GM12878 (cell line): Measurements from ENCODE around the gene ADAMTS16. TPM values are rescaled to one million over a fixed set of nuclear protein-coding genes. Genes with fewer than 3 reads are reported as not detected.

Experiments
- ATAC-seq: fragments of 200-7000 bp; cut with Tn5 transposase; 3 replicates; pipeline ENCODE4 v1.9.1; 2020; ENCODE audit warnings: mild to moderate bottlenecking, moderate library complexity
- BruUV-seq: library from RNA; stranded (reverse); fragments of 400-500 nt; replicated peaks from 2 replicates; lab custom pipeline; 2021; lab: Mats Ljungman, UMichigan
- CTCF ChIA-PET: fragments of 300-600 bp; sonication (Branson Sonifier 250); formaldehyde crosslinking; extraction: SDS; loops from one replicate; lab custom pipeline; 2021; ENCODE audit warnings: inconsistent platforms; lab: Yijun Ruan, JAX
- POLR2A ChIA-PET: fragments of 350-600 bp; formaldehyde crosslinking; extraction: SDS; loops from one replicate; lab custom pipeline; 2021; ENCODE audit warnings: inconsistent platforms; lab: Charles Lee
- RAD21 ChIA-PET: fragments of 300-600 bp; sonication (Branson Sonifier 250); formaldehyde crosslinking; loops from one replicate; lab custom pipeline; 2023; ENCODE audit warnings: antibody characterized with exemption; ENCODE audit not compliant: unreplicated experiment; lab: Charles Lee
- SMC1A ChIA-PET: fragments of 300-600 bp; sonication (Branson Sonifier 250); formaldehyde crosslinking; loops from one replicate; lab custom pipeline; 2023; ENCODE audit not compliant: unreplicated experiment, uncharacterized antibody; lab: Charles Lee
- DNase-seq: peaks from one replicate; pipeline ENCODE4 v3.0.0-alpha.2; 2011; ENCODE audit warnings: low read depth, low spot score
- FAIRE-seq: peaks from 3 replicates; lab custom pipeline; 2011; peaks lifted over from hg19 to GRCh38; lab: Jason Lieb, UNC
- H2AFZ ChIP-seq: 2 replicates; pipeline ENCODE4 v1.6.0; 2011; ENCODE audit warnings: low read depth, low read length, control low read depth; ENCODE audit not compliant: control insufficient read depth
- H3K27ac ChIP-seq: 2 replicates; pipeline ENCODE4 v1.5.1; 2011; ENCODE audit warnings: control low read depth; ENCODE audit not compliant: control insufficient read depth, insufficient read depth
- H3K27me3 ChIP-seq, 2 experiments: replicated peaks in 1 of 2; 2 replicates each; pipeline versions ENCODE4 v1.6.0 to v1.6.1; 2011; ENCODE audit warnings: low read length in 1 of 2; ENCODE audit not compliant: control insufficient read depth in 2 of 2, insufficient read depth in 2 of 2
- H3K36me3 ChIP-seq, 2 experiments: 2 replicates each; pipeline ENCODE4 v1.5.1; 2011; ENCODE audit warnings: low read length in 1 of 2; ENCODE audit not compliant: control insufficient read depth in 2 of 2, insufficient read depth in 2 of 2
- H3K4me1 ChIP-seq: 2 replicates; pipeline ENCODE4 v1.6.1; 2011; ENCODE audit warnings: mild to moderate bottlenecking, low read length, moderate library complexity, mixed read lengths; ENCODE audit not compliant: control insufficient read depth, insufficient read depth
- H3K4me2 ChIP-seq: 2 replicates; pipeline ENCODE4 v1.6.0; 2011; ENCODE audit warnings: control low read depth; ENCODE audit not compliant: control insufficient read depth, insufficient read depth
- H3K4me3 ChIP-seq: fragments of 200-600 bp; sonication (generic); 2 replicates; pipeline ENCODE4 v1.5.1; 2016
- H3K79me2 ChIP-seq: 2 replicates; pipeline ENCODE4 v1.6.0; 2011; ENCODE audit warnings: low read length; ENCODE audit not compliant: control insufficient read depth, insufficient read depth
- H3K9ac ChIP-seq: 2 replicates; pipeline ENCODE4 v1.8.0; 2011; ENCODE audit warnings: low read length, control low read depth, mixed read lengths; ENCODE audit not compliant: control insufficient read depth, insufficient read depth
- H3K9me3 ChIP-seq: replicated peaks from 3 replicates; pipeline ENCODE4 v1.5.1; 2011; ENCODE audit warnings: mild to moderate bottlenecking, low read length; ENCODE audit not compliant: control insufficient read depth, insufficient read depth
- H4K20me1 ChIP-seq: 2 replicates; pipeline ENCODE4 v1.6.0; 2011; ENCODE audit not compliant: control insufficient read depth, insufficient read depth
- CBX3 ChIP-seq: fragments of 200-600 bp; sonication (generic); IDR thresholded peaks from 2 replicates; pipeline ENCODE4 v1.6.1; 2016; ENCODE audit warnings: low read depth, borderline replicate concordance
- FOXM1 ChIP-seq: IDR thresholded peaks from 2 replicates; pipeline ENCODE4 v1.6.1; 2012; ENCODE audit warnings: low read depth, mild to moderate bottlenecking, inconsistent platforms, low read length, moderate library complexity
- MYC ChIP-seq: IDR thresholded peaks from 2 replicates; pipeline ENCODE4 v1.6.1; 2011; ENCODE audit warnings: mild to moderate bottlenecking, low read length, moderate library complexity, inconsistent platforms; ENCODE audit not compliant: insufficient read depth, insufficient replicate concordance, insufficient read length, severe bottlenecking
- POLR2AphosphoS2 ChIP-seq: IDR thresholded peaks from 2 replicates; pipeline ENCODE4 v1.6.1; 2011; ENCODE audit warnings: low read depth, mild to moderate bottlenecking, low read length, improper control_type of control experiment, moderate library complexity
- SIN3A ChIP-seq: IDR thresholded peaks from 2 replicates; pipeline ENCODE4 v1.6.1; 2012; ENCODE audit warnings: low read depth, low read length, improper control_type of control experiment
- SIX5 ChIP-seq: IDR thresholded peaks from 2 replicates; pipeline ENCODE4 v1.6.1; 2011; ENCODE audit warnings: mild to moderate bottlenecking, low read depth, low read length, moderate library complexity; ENCODE audit not compliant: severe bottlenecking
- SMAD1 ChIP-seq: fragments of 450-650 bp; IDR thresholded peaks from 2 replicates; pipeline ENCODE4 v1.6.1; 2018; ENCODE audit warnings: mild to moderate bottlenecking, low read depth; ENCODE audit not compliant: partially characterized antibody
- SREBF2 ChIP-seq: IDR thresholded peaks from 2 replicates; pipeline ENCODE4 v1.6.1; 2012; ENCODE audit warnings: mild to moderate bottlenecking, low read length
- SUZ12 ChIP-seq: fragments of 200-600 bp; sonication (generic); IDR thresholded peaks from one replicate; pipeline ENCODE4 v1.6.1; 2018; ENCODE audit warnings: antibody characterized with exemption, mild to moderate bottlenecking; ENCODE audit not compliant: unreplicated experiment
- ZNF384 ChIP-seq: IDR thresholded peaks from 2 replicates; pipeline ENCODE4 v1.6.1; 2012; ENCODE audit warnings: low read depth, mild to moderate bottlenecking, low read length, improper control_type of control experiment, borderline replicate concordance
- WGBS: methylation state at CpG from one replicate; pipeline ENCODE4 v1.1.6; 2016; ENCODE audit warnings: low lambda C conversion rate; ENCODE audit not compliant: insufficient replicate concordance, insufficient coverage; ENCODE audit errors: missing lambda C conversion rate; 5-methylcytosine and 5-hydroxymethylcytosine counted together
- in situ Hi-C: fragments of 300-500 bp; cut with MboI; formaldehyde crosslinking; loops from 9 replicates; pipeline ENCODE4 v1.14.3; 2018; ENCODE audit warnings: mixed read lengths
- intact Hi-C: fragments of 100-400 bp; cut with micrococcal nuclease; formaldehyde crosslinking; loops from one replicate; pipeline ENCODE4 v1.14.2; 2022; ENCODE audit not compliant: unreplicated experiment
- polyA plus RNA-seq, 11 experiments: library from polyadenylated mRNA; depleted of rRNA in 4 of 11; unstranded in 6 of 11; stranded (reverse) in 5 of 11; fragments of >200 nt; fragmentation: Nextera tagmentation in 4 of 11; fragmentation: Illumina TruSeq in 1 of 11; extraction: Ambion mirVana in 4 of 11; extraction: Trizol in 1 of 11; gene quantifications; 1 replicate in 1 of 11; 2 replicates in 10 of 11; pipeline versions ENCODE4 v1.2.1 to v1.2.3, GENCODE V29; 2011 to 2016; ENCODE audit warnings: inconsistent platforms in 2 of 11, missing spikeins in 2 of 11, low read depth in 1 of 11
- total RNA-seq, 4 experiments: library from RNA; depleted of rRNA in 3 of 4; stranded (reverse); fragments of >200 nt in 3 of 4; fragmentation: Illumina TruSeq in 1 of 4; extraction: Trizol in 1 of 4; gene quantifications; 2 replicates each; pipeline versions ENCODE4 v1.2.1 to v1.2.3, GENCODE V29; 2013 to 2021
- TF ChIP-seq, protein P1 (sequence below): IDR thresholded peaks from 2 replicates; pipeline ENCODE4 v1.6.1; 2011; ENCODE audit warnings: borderline replicate concordance, low read depth, mild to moderate bottlenecking, moderate library complexity, mixed read lengths, low read length; ENCODE audit not compliant: insufficient read depth; ENCODE audit errors: extremely low read length
- TF ChIP-seq, protein P2 (sequence below): IDR thresholded peaks from 2 replicates; pipeline ENCODE4 v1.6.1; 2012; ENCODE audit warnings: improper control_type of control experiment, low read depth, low read length; ENCODE audit not compliant: insufficient replicate concordance
- TF ChIP-seq, protein P3 (sequence below), 3 experiments: IDR thresholded peaks in 2 of 3; conservative IDR thresholded peaks in 1 of 3; 2 replicates each; pipeline ENCODE4 v1.5.1; 2011; ENCODE audit warnings: low read depth in 3 of 3, low read length in 3 of 3, mild to moderate bottlenecking in 3 of 3, control low read depth in 2 of 3, moderate library complexity in 2 of 3, inconsistent platforms in 1 of 3, mixed read lengths in 1 of 3; ENCODE audit not compliant: control insufficient read depth in 2 of 3, insufficient read depth in 1 of 3; ENCODE audit errors: extremely low read depth in 1 of 3
- TF ChIP-seq, protein P4 (sequence below): IDR thresholded peaks from 2 replicates; pipeline ENCODE4 v1.6.1; 2012; ENCODE audit warnings: low read length, inconsistent platforms

The ADAMTS16 gene
- total and polyA plus RNA-seq, 10 of the 15 experiments (the other 5 are each of a cell fraction or from before 2014, with no cell fraction given): 0.04 TPM; not detected in 9

DNA sequence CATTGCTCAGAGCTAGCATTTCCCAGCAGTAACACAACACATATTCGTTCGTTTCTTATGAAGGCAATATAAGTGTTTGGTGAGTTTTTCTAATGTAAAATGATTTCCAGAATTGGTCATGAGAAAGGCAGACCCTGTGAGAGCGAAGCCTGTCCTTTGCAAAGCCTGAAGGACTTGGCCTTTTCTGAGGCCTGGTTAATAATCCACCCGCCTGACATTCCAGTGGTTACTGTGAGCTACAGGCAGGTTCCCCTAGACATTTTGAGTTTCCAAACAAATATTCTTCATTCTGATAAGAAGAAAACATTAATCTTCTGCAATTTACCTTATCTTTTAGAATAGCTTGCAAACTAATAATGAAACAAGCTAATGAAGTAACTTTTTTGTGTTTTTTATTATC, 38.0 kb downstream of the ADAMTS16 start (continued):
- TF ChIP-seq SMAD1: no peak
- TF ChIP-seq, protein P1, sequence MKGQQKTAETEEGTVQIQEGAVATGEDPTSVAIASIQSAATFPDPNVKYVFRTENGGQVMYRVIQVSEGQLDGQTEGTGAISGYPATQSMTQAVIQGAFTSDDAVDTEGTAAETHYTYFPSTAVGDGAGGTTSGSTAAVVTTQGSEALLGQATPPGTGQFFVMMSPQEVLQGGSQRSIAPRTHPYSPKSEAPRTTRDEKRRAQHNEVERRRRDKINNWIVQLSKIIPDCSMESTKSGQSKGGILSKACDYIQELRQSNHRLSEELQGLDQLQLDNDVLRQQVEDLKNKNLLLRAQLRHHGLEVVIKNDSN: no peak
- no peak for TF ChIP-seq SREBF2
- TF ChIP-seq MYC: no peak
- no peak for TF ChIP-seq CBX3
- TF ChIP-seq SIN3A: no peak

DNA sequence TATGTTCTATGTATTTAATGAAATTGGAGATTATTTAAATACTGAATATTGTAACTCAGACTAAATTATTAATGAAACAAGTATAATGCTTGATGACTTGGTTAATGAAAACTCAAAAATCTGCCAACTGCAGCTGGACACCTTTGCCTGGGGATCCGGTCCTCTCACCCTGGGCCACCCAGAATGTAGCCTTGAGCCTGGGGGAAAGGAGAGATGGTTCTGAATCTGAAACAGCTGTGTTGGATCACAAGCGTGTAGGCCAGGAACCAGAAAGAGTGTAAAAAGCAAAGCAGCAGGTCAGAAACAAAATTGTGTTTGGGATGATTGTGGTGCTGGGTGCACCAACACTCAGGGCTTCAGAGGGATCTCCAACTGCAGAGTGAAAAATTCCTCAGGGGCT, 38.5 kb downstream of the ADAMTS16 start:
- no peaks in the 10 kb centered on the region for H3K36me3 ChIP-seq
- H3K9me3 ChIP-seq: no peaks in the 10 kb centered on the region
- BruUV-seq: no TSS peak
- no peak overlapping the region for H3K4me2 ChIP-seq
- WGBS: 48% methylated on average over 2 of the region's 2 CpGs
- FAIRE-seq: no peak
- ChIA-PET RAD21 (no interaction called here), CTCF (no interaction called here), SMC1A (no interaction called here), POLR2A (no interaction called here)
- no peak for DNase-seq
- no peak overlapping the region for H2AFZ ChIP-seq
- in situ Hi-C loops (no loop called here), intact Hi-C loops (no loop called here)
- no peaks in the 10 kb centered on the region for H3K27me3 ChIP-seq
- no peaks in the 10 kb centered on the region for H3K79me2 ChIP-seq
- H3K9ac ChIP-seq: no peak overlapping the region
- no peak overlapping the region for H3K4me3 ChIP-seq
- H3K27ac ChIP-seq: no peak overlapping the region
- ATAC-seq: no peak
- H3K4me1 ChIP-seq: no peaks in the 10 kb centered on the region
- H4K20me1 ChIP-seq: no peaks in the 10 kb centered on the region
- TF ChIP-seq POLR2AphosphoS2: no peak
- no peak for TF ChIP-seq ZNF384
- TF ChIP-seq, protein P2, sequence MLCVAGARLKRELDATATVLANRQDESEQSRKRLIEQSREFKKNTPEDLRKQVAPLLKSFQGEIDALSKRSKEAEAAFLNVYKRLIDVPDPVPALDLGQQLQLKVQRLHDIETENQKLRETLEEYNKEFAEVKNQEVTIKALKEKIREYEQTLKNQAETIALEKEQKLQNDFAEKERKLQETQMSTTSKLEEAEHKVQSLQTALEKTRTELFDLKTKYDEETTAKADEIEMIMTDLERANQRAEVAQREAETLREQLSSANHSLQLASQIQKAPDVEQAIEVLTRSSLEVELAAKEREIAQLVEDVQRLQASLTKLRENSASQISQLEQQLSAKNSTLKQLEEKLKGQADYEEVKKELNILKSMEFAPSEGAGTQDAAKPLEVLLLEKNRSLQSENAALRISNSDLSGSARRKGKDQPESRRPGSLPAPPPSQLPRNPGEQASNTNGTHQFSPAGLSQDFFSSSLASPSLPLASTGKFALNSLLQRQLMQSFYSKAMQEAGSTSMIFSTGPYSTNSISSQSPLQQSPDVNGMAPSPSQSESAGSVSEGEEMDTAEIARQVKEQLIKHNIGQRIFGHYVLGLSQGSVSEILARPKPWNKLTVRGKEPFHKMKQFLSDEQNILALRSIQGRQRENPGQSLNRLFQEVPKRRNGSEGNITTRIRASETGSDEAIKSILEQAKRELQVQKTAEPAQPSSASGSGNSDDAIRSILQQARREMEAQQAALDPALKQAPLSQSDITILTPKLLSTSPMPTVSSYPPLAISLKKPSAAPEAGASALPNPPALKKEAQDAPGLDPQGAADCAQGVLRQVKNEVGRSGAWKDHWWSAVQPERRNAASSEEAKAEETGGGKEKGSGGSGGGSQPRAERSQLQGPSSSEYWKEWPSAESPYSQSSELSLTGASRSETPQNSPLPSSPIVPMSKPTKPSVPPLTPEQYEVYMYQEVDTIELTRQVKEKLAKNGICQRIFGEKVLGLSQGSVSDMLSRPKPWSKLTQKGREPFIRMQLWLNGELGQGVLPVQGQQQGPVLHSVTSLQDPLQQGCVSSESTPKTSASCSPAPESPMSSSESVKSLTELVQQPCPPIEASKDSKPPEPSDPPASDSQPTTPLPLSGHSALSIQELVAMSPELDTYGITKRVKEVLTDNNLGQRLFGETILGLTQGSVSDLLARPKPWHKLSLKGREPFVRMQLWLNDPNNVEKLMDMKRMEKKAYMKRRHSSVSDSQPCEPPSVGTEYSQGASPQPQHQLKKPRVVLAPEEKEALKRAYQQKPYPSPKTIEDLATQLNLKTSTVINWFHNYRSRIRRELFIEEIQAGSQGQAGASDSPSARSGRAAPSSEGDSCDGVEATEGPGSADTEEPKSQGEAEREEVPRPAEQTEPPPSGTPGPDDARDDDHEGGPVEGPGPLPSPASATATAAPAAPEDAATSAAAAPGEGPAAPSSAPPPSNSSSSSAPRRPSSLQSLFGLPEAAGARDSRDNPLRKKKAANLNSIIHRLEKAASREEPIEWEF: no peak
- no peak for TF ChIP-seq SUZ12
- TF ChIP-seq, protein P3, sequence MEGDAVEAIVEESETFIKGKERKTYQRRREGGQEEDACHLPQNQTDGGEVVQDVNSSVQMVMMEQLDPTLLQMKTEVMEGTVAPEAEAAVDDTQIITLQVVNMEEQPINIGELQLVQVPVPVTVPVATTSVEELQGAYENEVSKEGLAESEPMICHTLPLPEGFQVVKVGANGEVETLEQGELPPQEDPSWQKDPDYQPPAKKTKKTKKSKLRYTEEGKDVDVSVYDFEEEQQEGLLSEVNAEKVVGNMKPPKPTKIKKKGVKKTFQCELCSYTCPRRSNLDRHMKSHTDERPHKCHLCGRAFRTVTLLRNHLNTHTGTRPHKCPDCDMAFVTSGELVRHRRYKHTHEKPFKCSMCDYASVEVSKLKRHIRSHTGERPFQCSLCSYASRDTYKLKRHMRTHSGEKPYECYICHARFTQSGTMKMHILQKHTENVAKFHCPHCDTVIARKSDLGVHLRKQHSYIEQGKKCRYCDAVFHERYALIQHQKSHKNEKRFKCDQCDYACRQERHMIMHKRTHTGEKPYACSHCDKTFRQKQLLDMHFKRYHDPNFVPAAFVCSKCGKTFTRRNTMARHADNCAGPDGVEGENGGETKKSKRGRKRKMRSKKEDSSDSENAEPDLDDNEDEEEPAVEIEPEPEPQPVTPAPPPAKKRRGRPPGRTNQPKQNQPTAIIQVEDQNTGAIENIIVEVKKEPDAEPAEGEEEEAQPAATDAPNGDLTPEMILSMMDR (IDR thresholded peaks at IDR 0.05 in 2 of 3, conservative IDR thresholded peaks at IDR 0.05 in 1 of 3; ENCODE audit: control insufficient read depth in 2 of 3, extremely low read depth in 1 of 3, insufficient read depth in 1 of 3, low read depth in 3 of 3, low read length in 3 of 3): no peak
- TF ChIP-seq FOXM1: no peak
- TF ChIP-seq, protein P4, sequence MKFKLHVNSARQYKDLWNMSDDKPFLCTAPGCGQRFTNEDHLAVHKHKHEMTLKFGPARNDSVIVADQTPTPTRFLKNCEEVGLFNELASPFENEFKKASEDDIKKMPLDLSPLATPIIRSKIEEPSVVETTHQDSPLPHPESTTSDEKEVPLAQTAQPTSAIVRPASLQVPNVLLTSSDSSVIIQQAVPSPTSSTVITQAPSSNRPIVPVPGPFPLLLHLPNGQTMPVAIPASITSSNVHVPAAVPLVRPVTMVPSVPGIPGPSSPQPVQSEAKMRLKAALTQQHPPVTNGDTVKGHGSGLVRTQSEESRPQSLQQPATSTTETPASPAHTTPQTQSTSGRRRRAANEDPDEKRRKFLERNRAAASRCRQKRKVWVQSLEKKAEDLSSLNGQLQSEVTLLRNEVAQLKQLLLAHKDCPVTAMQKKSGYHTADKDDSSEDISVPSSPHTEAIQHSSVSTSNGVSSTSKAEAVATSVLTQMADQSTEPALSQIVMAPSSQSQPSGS: no peak
- no peak for TF ChIP-seq SIX5
